ENCODE results near the gene MAPK8IP3. TPM values are rescaled to one million over a fixed set of nuclear protein-coding genes. Genes with fewer than 3 reads are reported as not detected.

The MAPK8IP3 gene
- total RNA-seq, 1 donor from 2014 or later: 41.0 TPM

- no peak for DNase-seq
Measured at GRCh38 chr16:1740781-1741490, 34.9 kb downstream of the MAPK8IP3 start.

GRCh38 chr16:1741553-1742165 is 35.7 kb downstream of the MAPK8IP3 start:
- DNase-seq: no peak

GRCh38 chr16:1743376-1744337 is 37.7 kb downstream of the MAPK8IP3 start:
- no peak for DNase-seq

- DNase-seq: no peak
Measured at GRCh38 chr16:1744338-1744840, 38.4 kb downstream of the MAPK8IP3 start.

DNA sequence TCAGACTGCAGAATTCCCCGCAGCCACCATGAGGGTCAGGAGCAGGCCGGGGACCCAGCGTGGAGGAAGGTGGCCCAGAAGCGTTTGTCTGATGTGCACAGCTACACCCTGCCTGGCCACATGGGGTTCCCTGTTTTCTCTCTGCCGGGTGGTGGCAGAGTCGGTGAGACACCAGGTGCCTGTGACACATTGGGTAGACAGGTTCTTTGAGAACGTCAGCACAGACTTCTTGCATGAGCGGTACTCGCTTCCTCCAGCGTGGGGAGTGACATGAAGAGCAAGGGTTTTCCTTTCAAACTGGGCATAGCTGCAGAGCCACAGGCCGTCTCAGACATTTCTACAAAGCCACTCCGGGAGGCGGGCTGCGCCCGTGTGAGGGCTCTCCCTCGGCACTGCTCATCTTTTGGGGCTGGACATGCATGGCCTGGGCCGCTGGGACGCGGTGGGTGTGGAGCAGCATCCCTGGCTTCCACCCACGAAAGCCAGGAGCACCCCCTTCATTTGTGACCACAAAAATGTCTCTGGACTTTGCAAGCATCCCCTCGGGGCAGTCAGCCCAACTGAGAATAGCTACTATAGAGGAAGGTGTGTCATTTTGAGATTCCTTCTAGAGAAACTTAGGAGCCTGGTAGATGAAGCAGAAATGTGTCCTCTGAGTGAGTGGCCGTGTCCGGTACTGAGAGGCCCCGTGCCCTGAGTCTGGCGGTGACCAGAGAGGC is 39.3 kb downstream of the MAPK8IP3 start:
- DNase-seq: no peak

DNA sequence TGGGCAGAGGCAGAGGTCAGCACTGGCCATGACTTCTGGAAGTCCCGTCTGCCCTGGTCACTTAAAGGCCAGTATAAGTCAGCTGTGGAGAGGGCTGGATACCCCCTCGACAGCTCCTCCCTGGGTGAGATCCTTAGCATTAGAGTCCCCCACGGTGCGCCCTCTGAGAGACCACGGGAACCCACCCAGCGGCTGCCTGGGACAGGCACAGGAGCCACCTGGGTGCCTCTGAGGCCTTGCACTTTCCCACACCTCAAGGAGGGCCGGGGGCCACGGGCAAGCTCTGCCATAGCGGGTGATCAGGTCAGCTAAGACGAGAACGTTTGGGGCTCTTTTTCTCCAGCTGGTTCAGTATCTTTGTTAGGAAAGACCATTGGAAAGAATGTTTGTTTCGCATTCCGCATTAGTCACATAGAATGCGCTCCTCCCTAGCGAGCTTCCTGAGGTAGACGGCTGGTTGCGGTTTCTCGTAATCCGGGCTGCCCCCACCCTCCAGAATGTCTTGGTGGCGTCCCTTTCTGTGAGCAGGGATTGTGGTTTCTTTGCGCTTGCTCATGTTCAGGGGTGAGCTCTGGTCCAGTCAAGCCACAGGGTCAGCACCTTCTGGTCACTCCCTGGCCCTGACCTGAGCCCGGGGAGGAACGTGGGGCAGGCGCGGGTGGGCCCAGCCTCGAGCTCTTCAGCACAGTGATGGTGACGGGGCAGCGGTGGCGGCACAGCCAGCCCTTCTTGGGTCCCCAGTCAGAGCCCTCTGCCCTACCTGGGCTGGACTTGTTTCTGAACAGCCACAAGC is 40.1 kb downstream of the MAPK8IP3 start:
- DNase-seq: no peak

DNA sequence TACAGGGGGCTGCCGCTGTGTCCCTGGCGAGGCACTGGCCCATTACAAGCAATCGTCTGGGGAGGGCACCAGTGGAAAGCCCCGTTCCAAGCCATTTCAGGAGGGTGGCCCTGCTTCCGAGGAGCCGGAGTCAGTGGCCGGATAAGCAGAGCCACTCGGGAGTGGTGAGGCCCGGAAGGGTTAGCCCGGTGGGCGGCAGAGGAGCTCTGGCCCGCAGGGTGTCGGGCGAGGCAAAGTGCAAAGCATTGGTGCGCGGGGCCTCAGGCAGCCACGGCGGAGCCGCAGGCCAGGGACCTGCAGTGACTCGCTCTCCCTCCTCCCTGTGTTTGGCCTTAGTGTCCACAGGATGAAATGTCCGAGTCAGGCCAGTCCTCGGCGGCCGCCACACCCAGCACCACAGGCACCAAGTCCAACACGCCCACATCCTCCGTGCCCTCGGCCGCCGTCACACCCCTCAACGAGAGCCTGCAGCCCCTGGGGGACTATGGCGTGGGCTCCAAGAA is 40.7 kb downstream of the MAPK8IP3 start:
- no peak for DNase-seq

GRCh38 chr16:1747934-1748333 is 41.9 kb downstream of the MAPK8IP3 start:
- no peak for DNase-seq

DNA sequence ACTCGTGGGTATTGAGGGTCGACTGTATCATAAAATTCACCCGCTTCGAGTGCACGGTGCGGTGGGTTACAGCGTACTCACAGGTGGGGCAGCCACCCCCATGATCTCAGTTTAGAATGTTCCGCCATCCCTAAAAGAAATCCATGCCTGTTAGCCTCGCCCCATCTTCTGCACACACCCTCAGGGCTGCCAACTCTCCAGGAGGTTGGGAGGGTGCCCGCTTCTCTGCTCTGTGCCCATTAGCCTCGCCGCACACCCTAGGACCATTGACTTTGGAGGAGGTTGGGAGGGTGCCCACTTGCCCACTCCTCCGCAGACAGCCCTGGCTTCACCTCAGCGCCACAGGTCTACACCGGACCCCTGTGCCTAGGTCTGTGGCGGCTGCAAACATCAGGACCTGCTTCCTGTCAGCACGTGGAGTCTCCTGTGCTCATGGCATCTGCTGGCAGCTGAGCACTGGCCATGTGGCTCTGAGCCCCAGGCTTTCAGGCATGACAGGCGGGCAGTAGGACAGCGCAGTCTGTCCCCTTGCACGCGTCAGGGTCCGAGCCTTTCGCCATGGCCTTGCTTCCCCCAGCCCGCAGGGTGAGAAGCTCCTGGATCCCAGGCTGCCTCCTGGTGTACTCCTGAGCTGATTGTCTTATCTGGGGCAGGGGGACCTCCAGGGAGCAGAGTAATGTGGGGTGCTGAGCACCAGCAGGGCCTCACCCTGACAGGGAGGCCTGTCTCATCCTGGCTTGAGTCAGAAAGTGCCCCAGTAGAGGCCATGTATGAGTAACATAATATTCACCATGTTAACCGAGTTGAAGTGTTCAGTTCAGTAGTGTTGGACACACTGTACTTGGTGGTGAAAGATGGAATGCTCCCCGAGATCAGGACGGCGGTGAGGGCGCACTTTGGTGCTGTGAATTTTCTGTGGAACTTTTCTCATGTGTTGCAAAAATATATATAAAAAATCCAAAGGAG is 43.4 kb downstream of the MAPK8IP3 start:
- no peak for DNase-seq

GRCh38 chr16:1751946-1752345 is 46.0 kb downstream of the MAPK8IP3 start:
- no peak for DNase-seq

DNA sequence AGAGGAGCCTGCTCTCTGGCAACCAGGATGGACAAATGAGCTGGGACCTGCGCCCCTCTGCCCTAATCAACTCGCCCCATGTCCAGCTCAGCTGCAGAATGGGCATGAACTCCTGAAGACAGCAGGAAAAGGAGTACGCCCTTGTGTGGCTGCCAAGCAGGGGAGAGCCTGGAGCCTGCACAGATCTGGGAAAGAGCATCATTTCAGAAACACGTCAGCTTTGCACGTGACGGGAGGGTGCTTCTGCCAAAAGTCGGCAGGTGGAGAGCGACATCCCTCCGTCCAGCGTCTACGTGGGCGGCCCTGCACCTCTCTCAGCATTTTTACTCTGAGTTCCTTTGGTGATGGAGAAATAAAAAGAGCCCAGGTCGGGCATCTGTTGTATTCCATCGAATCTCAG is 46.9 kb downstream of the MAPK8IP3 start:
- DNase-seq: no peak

- no peak for DNase-seq
Measured at GRCh38 chr16:1754204-1754603, 48.2 kb downstream of the MAPK8IP3 start.

DNA sequence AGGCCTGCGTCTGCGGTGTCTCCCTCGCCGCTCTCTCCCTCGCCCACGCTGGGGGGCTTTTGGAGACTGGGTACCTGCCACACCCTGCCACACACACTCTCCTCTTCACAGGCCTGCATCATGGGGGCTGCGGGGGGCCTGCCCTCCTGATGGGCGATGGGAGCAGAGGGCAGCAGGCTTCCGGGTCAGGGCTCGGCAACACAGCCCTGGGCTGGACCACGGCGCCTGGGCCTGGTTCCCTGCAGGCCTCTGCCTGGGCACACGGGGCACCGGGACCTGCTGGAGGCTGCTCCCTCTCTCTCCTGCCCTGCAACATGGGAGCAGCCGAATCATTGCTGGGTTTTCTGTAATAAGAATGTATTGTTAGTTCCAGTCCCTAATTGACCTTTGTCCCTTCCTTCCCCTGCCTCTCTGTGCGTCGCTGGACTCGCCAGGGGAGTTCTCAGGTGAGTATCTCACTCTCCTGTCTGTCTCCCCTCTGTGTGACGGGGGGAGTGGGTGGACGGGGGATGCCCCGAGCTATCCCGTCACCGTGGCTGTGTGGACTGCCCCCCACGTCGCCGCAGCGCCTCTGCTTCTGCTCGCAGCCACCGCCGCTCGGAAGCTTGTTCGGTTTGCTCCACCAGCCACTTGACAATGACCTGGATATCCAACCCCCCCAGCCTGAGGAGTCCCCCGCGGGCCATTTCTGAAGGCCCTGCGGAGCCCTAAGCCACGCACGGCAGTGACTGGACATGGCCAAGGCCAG is 51.9 kb downstream of the MAPK8IP3 start:
- no peak for DNase-seq

DNA sequence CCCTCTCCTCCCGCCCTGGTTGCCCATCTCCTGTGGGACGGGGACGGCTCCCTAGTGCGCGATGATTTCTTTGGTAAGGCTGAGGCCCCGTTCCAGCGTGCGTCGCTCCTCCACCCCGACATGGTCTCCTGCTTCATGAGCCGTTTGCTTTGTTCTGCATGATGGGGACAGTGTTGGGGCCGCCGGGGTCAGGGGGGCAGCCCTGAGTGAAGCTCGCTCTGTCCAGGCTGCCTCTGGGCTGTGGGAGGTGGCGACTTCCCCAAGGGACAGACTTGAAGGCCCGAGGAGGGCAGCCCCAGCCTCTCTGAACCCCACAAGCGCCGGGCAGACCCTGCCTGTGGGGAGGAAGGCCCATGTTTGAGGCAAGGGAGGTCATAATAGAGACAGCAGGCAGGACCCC is 52.9 kb downstream of the MAPK8IP3 start:
- no peak for DNase-seq

- no peak for DNase-seq
Measured at GRCh38 chr16:1759511-1759910, 53.5 kb downstream of the MAPK8IP3 start.

- no peak for DNase-seq
Measured at GRCh38 chr16:1760911-1761310, 54.9 kb downstream of the MAPK8IP3 start.

GRCh38 chr16:1761751-1762150 is 55.8 kb downstream of the MAPK8IP3 start:
- DNase-seq: no peak

GRCh38 chr16:1762196-1762878 is 56.3 kb downstream of the MAPK8IP3 start:
- no peak for DNase-seq

Measured in dermis blood vessel endothelial cell (primary cell).